Camera-type eye (tissue), 1 donor: ENCODE results near the gene RHEX. TPM values are rescaled to one million over a fixed set of nuclear protein-coding genes. Genes with fewer than 3 reads are reported as not detected.

ENCODE experiments used
- total RNA-seq: library from RNA; depleted of rRNA; stranded (reverse); fragments of >200 nt; gene quantifications from one replicate; pipeline ENCODE4 v1.2.3, GENCODE V29; 2014

Gene RHEX
- 1.6 TPM for total RNA-seq

GRCh38 chr1:206052919-206053610 is at the start of gene RHEX:
Gene RHEX, plus strand, starts transcription at chr1:206053173. Its CDS starts 44,656 bp downstream, at chr1:206097829.

GRCh38 chr1:206023695-206024094 is 29.3 kb upstream of the RHEX start, which contains the start of gene CTSE:
Gene CTSE, minus strand, starts transcription at chr1:206023895. Its CDS starts 104 bp downstream, at chr1:206023791.

GRCh38 chr1:206117151-206117948 is 64.4 kb downstream of the RHEX start, which contains the start of gene AVPR1B:
Gene AVPR1B, minus strand, starts transcription at chr1:206117388. Its CDS starts 498 bp downstream, at chr1:206116890.

Other genes starting within 250 kb of the RHEX start
- 33.6 TPM for gene SLC41A1, start 240.0 kb upstream of the RHEX start, total RNA-seq
- not detected for gene PM20D1, start 203.0 kb upstream of the RHEX start, total RNA-seq
- not detected for gene SLC26A9, start 109.7 kb upstream of the RHEX start, total RNA-seq
- 5.3 TPM for gene RAB7B, start 49.8 kb upstream of the RHEX start, total RNA-seq
- gene CTSE, start 29.3 kb upstream of the RHEX start, total RNA-seq = 0.27 TPM
- not detected for gene AVPR1B, start 64.2 kb downstream of the RHEX start, total RNA-seq
- gene FAM72A, start 149.7 kb downstream of the RHEX start, total RNA-seq = 3.8 TPM
- gene SRGAP2, start 150.4 kb downstream of the RHEX start, total RNA-seq = 118 TPM